OCI-LY7 (cell line): Measurements from ENCODE around the gene MCHR1. TPM values are rescaled to one million over a fixed set of nuclear protein-coding genes. Genes with fewer than 3 reads are reported as not detected.
"Not testable (repeated sequence)": the region's sequence is repeated elsewhere in the genome, so short reads cannot be mapped to it uniquely, and the experiment has no call there.

Source experiments
- BruUV-seq: library from RNA; stranded (reverse); fragments of 400-500 nt; replicated peaks from 2 replicates; lab custom pipeline; 2021; lab: Mats Ljungman, UMichigan
- CTCF ChIA-PET: fragments of 300-600 bp; sonication (Branson Sonifier 250); formaldehyde crosslinking; loops from one replicate; lab custom pipeline; 2022; ENCODE audit warnings: antibody characterized with exemption; ENCODE audit not compliant: unreplicated experiment; lab: Charles Lee
- POLR2A ChIA-PET: fragments of 300-600 bp; sonication (Branson Sonifier 250); formaldehyde crosslinking; loops from one replicate; lab custom pipeline; 2022; ENCODE audit warnings: antibody characterized with exemption; lab: Charles Lee
- DNase-seq: peaks from one replicate; pipeline ENCODE4 v3.0.0-alpha.2; 2015; ENCODE audit warnings: low spot score
- H2AFZ ChIP-seq: fragments of 200-600 bp; sonication (generic), shearing (Covaris generic); 2 replicates; pipeline ENCODE4 v1.6.1; 2014; ENCODE audit warnings: mild to moderate bottlenecking, antibody characterized with exemption, low read length, moderate library complexity
- H3K27ac ChIP-seq: fragments of 200-600 bp; sonication (generic); 2 replicates; pipeline ENCODE4 v1.5.1; 2014; ENCODE audit warnings: mixed run types, low read depth, mild to moderate bottlenecking, moderate library complexity, low read length, inconsistent platforms; ENCODE audit not compliant: poor library complexity, severe bottlenecking
- H3K36me3 ChIP-seq: fragments of 200-600 bp; sonication (generic); 2 replicates; pipeline ENCODE4 v1.6.1; 2014; ENCODE audit warnings: mild to moderate bottlenecking, antibody characterized with exemption, low read length, moderate library complexity, mixed read lengths; ENCODE audit not compliant: insufficient read depth
- H3K4me1 ChIP-seq: fragments of 200-600 bp; sonication (generic); 2 replicates; pipeline ENCODE4 v1.5.1; 2014; ENCODE audit warnings: mild to moderate bottlenecking, low read length; ENCODE audit not compliant: insufficient read depth, poor library complexity, severe bottlenecking
- H3K4me2 ChIP-seq: fragments of 200-600 bp; sonication (generic); 2 replicates; pipeline ENCODE4 v1.6.1; 2014; ENCODE audit warnings: mild to moderate bottlenecking, low read length
- H3K4me3 ChIP-seq: fragments of 200-600 bp; sonication (generic); 2 replicates; pipeline ENCODE4 v1.5.1; 2014; ENCODE audit warnings: mild to moderate bottlenecking, low read depth, low read length; ENCODE audit not compliant: poor library complexity, severe bottlenecking
- H3K79me2 ChIP-seq: fragments of 200-600 bp; sonication (generic); 2 replicates; pipeline ENCODE4 v1.6.1; 2016; ENCODE audit warnings: low read depth, mild to moderate bottlenecking, low read length, moderate library complexity, mixed read lengths; ENCODE audit not compliant: insufficient read depth
- H3K9me2 ChIP-seq: fragments of 200-600 bp; sonication (generic); 2 replicates; pipeline ENCODE4 v1.6.1; 2016; ENCODE audit warnings: mild to moderate bottlenecking, low read length, mixed read lengths; ENCODE audit not compliant: insufficient read depth
- H3K9me3 ChIP-seq: fragments of 200-600 bp; sonication (generic); 2 replicates; pipeline ENCODE4 v1.6.1; 2014; ENCODE audit warnings: mild to moderate bottlenecking, mixed run types, low read length, mixed read lengths
- H4K20me1 ChIP-seq: fragments of 200-600 bp; sonication (generic); 2 replicates; pipeline ENCODE4 v1.6.1; 2014; ENCODE audit warnings: mild to moderate bottlenecking, antibody characterized with exemption, low read length, moderate library complexity, mixed read lengths; ENCODE audit not compliant: insufficient read depth
- EZH2phosphoT487 ChIP-seq: fragments of 200-600 bp; sonication (generic); IDR thresholded peaks from 2 replicates; pipeline ENCODE4 v1.6.1; 2018; ENCODE audit warnings: low read depth, borderline replicate concordance, mild to moderate bottlenecking, mixed run types, antibody characterized with exemption, low read length, moderate library complexity, mixed read lengths
- intact Hi-C: fragments of 100-400 bp; cut with micrococcal nuclease; formaldehyde crosslinking; loops from one replicate; pipeline ENCODE4 v1.10.0; 2022; ENCODE audit not compliant: unreplicated experiment
- total RNA-seq, 2 experiments: library from RNA; depleted of rRNA in 1 of 2; stranded (reverse); fragments of >200 nt in 1 of 2; shearing (Covaris generic) in 1 of 2; gene quantifications; 2 replicates each; pipeline ENCODE4 v1.2.3, GENCODE V29; 2014 to 2022
- TF ChIP-seq, protein P1 (sequence below): fragments of 200-600 bp; sonication (generic); conservative IDR thresholded peaks from 2 replicates; pipeline ENCODE4 v1.5.1; 2014; ENCODE audit warnings: mild to moderate bottlenecking, antibody characterized with exemption, low read length, moderate library complexity, mixed read lengths

MCHR1 gene
- total RNA-seq, 2 experiments from 2014 or later, result not detected

DNA sequence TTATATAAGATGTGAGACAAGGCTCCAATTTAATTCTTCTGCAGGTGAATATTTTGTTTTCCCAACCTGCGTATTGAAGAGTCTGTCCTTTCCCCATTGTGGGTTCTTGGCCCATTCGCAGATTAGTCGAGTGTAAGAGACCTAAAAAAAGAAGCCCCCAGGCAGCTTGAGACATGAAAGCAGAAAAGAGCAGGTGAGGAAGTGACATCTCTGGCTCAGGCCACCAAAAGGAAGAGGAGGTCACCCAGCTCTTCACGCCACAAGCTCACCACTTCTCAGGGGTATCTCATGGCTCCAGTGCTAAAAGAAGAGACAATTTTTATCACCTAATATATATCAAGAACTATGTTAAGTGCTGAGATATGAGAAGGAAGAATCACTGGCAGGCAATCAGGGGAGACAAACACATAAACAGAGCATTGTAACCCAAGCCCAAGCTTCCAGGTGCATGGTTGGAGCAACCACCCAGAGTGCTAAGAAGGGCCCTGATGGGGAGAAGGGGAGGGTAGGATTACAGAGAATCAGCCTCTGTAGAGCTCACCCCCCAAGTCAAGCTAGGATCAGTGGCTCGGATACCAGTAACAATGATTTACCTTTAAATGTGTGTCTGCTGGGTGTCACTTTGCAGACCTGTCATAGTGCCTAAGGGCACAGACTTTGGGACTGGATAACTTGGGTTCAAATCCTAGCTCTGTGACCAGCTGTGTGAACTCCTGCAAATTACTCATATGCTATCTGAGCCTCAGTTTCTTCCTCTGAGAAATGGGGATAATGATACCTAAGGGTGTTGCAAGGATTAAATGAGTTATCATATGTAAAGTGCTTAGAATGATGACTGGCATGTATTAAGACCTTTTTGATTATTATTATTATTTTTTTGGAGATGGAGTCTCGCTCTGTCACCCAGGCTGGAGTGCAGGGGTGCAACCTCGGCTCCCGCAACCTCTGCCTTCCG is 39.2 kb downstream of the MCHR1 start:
- no peak for DNase-seq
- ChIA-PET CTCF (no interaction called here), POLR2A (interaction anchor here (0.6 to 1.2 kb wide), 4 partner anchors 31 to 645 kb away, joined by 3 read pairs; no protein-coding TSS in a partner anchor)
- no peaks in the 10 kb centered on the region for H4K20me1 ChIP-seq
- H3K79me2 ChIP-seq, result no peaks in the 10 kb centered on the region
- H3K4me2 ChIP-seq, result no peak overlapping the region
- H3K36me3 ChIP-seq, result no peaks in the 10 kb centered on the region
- intact Hi-C loops, result no loop called here
- H3K9me3 ChIP-seq, result no peaks in the 10 kb centered on the region
- H3K27ac ChIP-seq, result no peak overlapping the region
- no peak overlapping the region for H2AFZ ChIP-seq
- no peak overlapping the region for H3K4me3 ChIP-seq
- H3K4me1 ChIP-seq, result no peaks in the 10 kb centered on the region
- H3K9me2 ChIP-seq, result no peaks in the 10 kb centered on the region
- BruUV-seq, result no TSS peak
- TF ChIP-seq, protein P1, sequence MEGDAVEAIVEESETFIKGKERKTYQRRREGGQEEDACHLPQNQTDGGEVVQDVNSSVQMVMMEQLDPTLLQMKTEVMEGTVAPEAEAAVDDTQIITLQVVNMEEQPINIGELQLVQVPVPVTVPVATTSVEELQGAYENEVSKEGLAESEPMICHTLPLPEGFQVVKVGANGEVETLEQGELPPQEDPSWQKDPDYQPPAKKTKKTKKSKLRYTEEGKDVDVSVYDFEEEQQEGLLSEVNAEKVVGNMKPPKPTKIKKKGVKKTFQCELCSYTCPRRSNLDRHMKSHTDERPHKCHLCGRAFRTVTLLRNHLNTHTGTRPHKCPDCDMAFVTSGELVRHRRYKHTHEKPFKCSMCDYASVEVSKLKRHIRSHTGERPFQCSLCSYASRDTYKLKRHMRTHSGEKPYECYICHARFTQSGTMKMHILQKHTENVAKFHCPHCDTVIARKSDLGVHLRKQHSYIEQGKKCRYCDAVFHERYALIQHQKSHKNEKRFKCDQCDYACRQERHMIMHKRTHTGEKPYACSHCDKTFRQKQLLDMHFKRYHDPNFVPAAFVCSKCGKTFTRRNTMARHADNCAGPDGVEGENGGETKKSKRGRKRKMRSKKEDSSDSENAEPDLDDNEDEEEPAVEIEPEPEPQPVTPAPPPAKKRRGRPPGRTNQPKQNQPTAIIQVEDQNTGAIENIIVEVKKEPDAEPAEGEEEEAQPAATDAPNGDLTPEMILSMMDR, result no peak
- TF ChIP-seq EZH2phosphoT487, result no peak

GRCh38 chr22:40719599-40719998 is 40.3 kb downstream of the MCHR1 start:
- POLR2A ChIA-PET, result no interaction called here
- Histone ChIP-seq H2AFZ (no peak overlapping the region), H4K20me1 (no peaks in the 10 kb centered on the region), H3K9me2 (no peaks in the 10 kb centered on the region), H3K4me2 (no peak overlapping the region), H3K4me3 (no peak overlapping the region), H3K36me3 (no peaks in the 10 kb centered on the region), H3K79me2 (no peaks in the 10 kb centered on the region), H3K9me3 (no peaks in the 10 kb centered on the region), H3K4me1 (no peaks in the 10 kb centered on the region), H3K27ac (no peak overlapping the region)
- TF ChIP-seq, protein P1, result no peak
- TF ChIP-seq EZH2phosphoT487, result no peak
- CTCF ChIA-PET, result no interaction called here
- intact Hi-C loops, result no loop called here
- no TSS peak for BruUV-seq
- no peak for DNase-seq

DNA sequence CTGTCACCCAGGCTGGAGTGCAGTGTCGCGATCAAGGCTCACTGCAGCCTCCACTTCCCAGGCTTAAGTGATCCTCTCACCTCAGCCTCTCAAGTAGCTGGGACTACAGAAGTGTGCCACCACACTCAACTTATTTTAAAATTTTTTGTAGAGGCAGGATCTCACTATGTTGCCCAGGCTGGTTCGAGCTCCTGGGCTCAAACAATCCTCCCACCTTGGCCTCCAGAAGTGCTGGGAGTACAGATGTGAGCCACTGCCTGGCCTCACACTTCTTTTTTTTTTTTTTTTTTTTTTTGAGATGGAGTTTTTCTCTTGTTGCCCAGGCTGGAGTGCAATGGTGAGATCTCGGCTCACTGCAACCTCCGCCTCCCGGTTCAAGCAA is 40.9 kb downstream of the MCHR1 start:
- intact Hi-C loops, H3K4me3 ChIP-seq, H2AFZ ChIP-seq, H3K79me2 ChIP-seq, BruUV-seq, DNase-seq, H3K4me1 ChIP-seq, H3K9me2 ChIP-seq, H4K20me1 ChIP-seq, H3K27ac ChIP-seq, CTCF ChIA-PET, H3K4me2 ChIP-seq, H3K9me3 ChIP-seq, H3K36me3 ChIP-seq: not testable (repeated sequence)
- POLR2A ChIA-PET, result interaction anchor here (0.7 kb wide), 1 partner anchor 9 kb away, joined by 4 read pairs; no protein-coding TSS in a partner anchor
